NT2/D1 (cell line): ENCODE results near the gene ARRB1.

Experiments
- SUZ12 ChIP-seq: IDR thresholded peaks from 2 replicates; pipeline ENCODE4 v1.6.1; 2011; ENCODE audit not compliant: insufficient read length, insufficient read depth; ENCODE audit errors: extremely low read depth
- YY1 ChIP-seq: IDR thresholded peaks from 2 replicates; pipeline ENCODE4 v1.6.1; 2011; ENCODE audit not compliant: insufficient read length, insufficient read depth

DNA sequence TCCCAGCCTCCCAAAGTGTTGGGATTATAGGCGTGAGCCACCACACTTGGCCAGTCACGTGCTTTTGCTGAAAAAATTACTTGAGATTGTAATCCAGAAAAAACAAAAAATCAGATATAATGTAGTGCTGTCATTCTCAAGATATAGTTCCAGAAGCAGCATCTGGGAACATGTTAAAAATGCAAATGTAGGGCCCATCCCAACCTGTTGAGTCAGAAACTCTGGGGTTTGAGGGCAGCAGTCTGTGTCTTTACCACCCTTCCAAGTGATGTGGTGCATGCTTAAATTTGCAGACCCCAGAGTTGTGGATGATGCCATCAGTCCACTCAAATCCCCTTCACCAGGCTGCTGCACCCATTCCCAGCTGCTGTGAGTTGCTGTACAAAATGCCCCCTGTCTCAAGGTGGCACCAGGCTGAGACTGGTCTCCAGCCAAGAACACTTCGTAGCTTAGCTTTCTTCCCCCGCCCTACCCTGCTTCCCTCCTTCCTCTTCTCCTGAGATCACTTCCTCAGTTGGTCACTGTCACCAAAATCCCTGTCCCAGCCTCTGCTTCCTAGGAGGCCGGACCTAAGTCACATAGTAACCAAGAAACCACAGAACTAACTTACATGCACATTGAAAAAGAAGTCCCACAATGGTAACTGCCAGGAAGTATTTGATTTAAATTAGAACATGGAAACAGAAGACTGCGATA is 18.2 kb upstream of the ARRB1 start:
- TF ChIP-seq YY1 (no peak), SUZ12 (no peak)
